ENCODE measurements around the gene LACTBL1. TPM values are rescaled to one million over a fixed set of nuclear protein-coding genes. Genes with fewer than 3 reads are reported as not detected.
A peak's percentile ranks its signal among the peaks of the same experiment; 100 is the strongest.
"Not testable (repeated sequence)": the region's sequence is repeated elsewhere in the genome, so short reads cannot be mapped to it uniquely, and the experiment has no call there.

Gene LACTBL1
- total RNA-seq, 2 donors from 2014 or later: not detected

DNA sequence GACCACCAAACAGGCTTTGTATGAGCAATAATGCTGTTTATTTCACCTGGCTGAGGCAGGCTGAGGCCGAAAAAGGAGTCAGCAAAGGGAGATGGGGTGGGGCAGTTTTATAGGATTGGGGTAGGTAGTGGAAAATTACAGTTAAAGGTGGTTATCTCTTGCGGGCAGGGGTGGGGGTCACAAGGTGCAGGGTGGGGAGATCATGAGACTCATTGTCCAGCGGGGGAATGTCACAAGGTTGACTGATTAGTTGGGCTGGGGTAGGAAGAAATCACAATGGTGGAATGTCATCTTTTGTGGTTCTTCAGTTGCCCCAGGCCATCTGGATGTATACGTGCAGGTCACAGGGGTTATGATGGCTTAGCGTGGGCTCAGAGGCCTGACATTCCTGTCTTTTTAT, 24.9 kb upstream of the LACTBL1 start:
- ATAC-seq (replicated peaks); H3K27me3 Mint-ChIP-seq; H3K36me3 Mint-ChIP-seq (ENCODE audit: low read depth); H3K4me3 Mint-ChIP-seq; H3K9me3 Mint-ChIP-seq; H3K4me1 Mint-ChIP-seq; H3K27ac Mint-ChIP-seq: not testable (repeated sequence)

DNA sequence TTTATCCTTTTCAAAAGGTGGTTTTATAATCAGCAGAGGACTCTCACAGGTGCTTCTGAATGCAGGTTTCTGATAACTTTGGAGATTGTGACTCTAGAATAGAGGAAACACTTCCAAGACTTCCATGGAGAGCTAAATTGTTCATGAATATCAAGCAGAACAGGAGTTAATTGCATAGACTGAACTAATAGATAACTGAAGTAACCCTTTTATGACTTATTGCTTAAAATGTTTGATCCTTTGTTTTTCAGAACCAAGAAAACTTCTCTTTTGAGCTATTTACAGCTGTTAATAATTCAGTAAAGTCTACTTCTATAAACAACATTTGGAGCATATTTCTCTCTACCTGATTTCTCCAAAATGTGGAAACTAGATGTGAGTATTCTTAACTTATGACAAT, 23.1 kb upstream of the LACTBL1 start:
- ATAC-seq (replicated peaks): no peak
- no peaks in the 10 kb centered on the region for H3K27me3 Mint-ChIP-seq
- peaks cover 3% of the 10 kb centered on the region for H3K9me3 Mint-ChIP-seq
- no peaks in the 10 kb centered on the region for H3K36me3 Mint-ChIP-seq (ENCODE audit: low read depth)
- H3K27ac Mint-ChIP-seq: no peak overlapping the region
- H3K4me3 Mint-ChIP-seq: no peak overlapping the region
- no peaks in the 10 kb centered on the region for H3K4me1 Mint-ChIP-seq

DNA sequence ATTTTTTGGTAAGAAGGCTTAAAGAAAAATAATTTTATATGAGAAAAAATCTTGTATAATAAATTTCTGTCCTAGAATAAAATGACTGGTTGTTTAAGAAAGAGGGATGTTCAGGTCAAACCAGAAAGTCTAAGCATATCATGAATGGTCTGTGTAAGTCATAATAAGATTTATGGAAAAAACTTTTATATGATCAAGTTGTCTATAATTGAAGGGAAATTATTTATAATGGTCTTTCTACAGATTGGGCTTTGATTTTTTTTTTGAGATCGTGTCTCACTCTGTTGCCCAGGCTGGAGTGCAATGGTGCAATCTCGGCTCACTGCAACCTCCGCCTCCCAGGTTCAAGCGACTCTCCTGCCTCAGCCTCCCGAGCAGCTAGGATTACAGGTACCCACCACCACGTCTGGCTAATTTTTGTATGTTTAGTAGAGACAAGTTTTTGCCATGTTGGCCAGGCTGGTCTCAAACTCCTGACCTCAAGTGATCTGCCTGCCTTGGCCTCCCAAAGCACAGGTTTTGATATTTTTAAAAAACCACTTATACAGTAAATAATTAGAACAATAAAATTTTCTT, 20.6 kb upstream of the LACTBL1 start:
- not testable (repeated sequence) for H3K4me1 Mint-ChIP-seq; H3K9me3 Mint-ChIP-seq; H3K27me3 Mint-ChIP-seq; H3K36me3 Mint-ChIP-seq (ENCODE audit: low read depth); H3K4me3 Mint-ChIP-seq; ATAC-seq (replicated peaks); H3K27ac Mint-ChIP-seq

DNA sequence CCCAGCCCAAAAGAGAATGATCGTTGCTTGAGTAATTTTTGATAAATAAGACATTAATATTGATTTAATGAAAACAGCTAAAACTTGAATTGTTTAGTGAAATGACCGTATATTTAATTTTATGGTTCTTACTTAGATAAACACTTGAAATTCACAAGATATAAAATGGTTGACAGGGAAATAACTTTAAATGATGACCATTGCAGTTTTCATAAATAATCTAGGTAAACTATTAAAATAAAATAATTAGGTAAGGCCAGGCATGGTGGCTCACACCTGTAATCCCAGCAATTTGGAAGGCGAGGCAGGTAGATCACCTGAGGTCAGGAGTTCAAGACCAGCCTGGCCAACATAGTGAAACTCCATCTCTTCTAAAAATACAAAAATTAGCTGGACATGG, 19.7 kb upstream of the LACTBL1 start:
- H3K9me3 Mint-ChIP-seq; H3K27me3 Mint-ChIP-seq; H3K27ac Mint-ChIP-seq; H3K36me3 Mint-ChIP-seq (ENCODE audit: low read depth); ATAC-seq (replicated peaks); H3K4me3 Mint-ChIP-seq; H3K4me1 Mint-ChIP-seq: not testable (repeated sequence)

DNA sequence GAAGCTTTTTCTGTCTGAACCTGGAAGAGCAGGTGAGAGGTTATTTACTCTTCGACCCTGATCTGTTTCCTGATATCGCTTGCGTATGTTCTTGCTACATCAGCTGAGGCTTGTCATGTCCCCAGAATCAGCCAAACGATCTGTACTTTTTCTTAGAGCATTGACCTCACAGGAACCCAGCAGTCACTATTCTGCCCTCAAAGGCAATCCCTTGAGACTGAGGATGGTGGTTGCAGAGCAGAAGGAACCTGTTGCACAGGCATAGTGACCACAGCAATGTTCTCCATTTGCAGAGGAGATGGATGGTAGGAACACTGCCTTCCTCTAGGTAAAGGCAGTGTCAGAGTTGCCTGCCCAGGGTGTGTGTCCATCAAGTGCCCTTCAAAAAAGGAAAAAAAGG, 11.3 kb upstream of the LACTBL1 start:
- Mint-ChIP-seq H3K4me3 (no peak overlapping the region), H3K36me3 (ENCODE audit: low read depth) (no peaks in the 10 kb centered on the region), H3K27me3 (peaks cover 8% of the 10 kb centered on the region), H3K27ac (no peak overlapping the region), H3K4me1 (no peaks in the 10 kb centered on the region), H3K9me3 (no peaks in the 10 kb centered on the region)
- ATAC-seq (replicated peaks): no peak

DNA sequence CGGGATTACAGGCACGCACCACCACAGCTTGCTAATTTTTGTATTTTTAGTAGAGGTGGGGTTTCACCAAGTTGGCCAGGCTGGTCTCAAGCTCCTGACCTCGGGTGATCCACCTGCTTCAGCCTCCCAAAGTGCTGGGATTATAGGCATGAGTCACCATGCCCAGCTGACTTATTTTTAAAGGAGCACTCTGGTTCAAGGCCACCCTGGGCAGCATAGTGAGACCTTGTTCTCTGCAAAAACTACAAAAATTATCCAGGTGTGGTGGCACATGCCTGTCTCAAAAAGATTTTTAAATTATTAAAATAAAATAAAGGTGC, 7.8 kb upstream of the LACTBL1 start:
- not testable (repeated sequence) for H3K36me3 Mint-ChIP-seq (ENCODE audit: low read depth); H3K27ac Mint-ChIP-seq; H3K4me3 Mint-ChIP-seq; H3K9me3 Mint-ChIP-seq; H3K4me1 Mint-ChIP-seq; ATAC-seq (replicated peaks)
- H3K27me3 Mint-ChIP-seq: peaks cover 17% of the 10 kb centered on the region

DNA sequence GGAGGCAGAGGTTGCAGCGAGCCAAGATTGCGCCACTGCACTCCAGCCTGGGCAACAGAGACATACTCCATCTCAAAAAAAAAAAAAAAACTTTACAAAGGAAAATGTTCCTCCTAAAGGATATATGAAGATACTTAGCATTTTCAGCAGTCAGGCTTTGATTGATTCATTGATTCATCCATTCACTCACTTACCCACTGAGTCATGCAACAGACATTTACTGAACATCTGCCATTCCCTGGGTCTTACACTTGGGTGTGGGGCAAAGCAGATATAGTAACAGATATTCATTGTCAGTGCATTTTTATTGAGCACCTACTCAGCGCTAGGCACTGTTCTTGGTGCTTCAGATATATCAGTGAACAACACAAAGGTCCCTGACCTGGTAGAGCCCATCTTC, 5.6 kb upstream of the LACTBL1 start:
- no peaks in the 10 kb centered on the region for H3K9me3 Mint-ChIP-seq
- H3K27ac Mint-ChIP-seq: no peak overlapping the region
- H3K4me1 Mint-ChIP-seq: no peaks in the 10 kb centered on the region
- no peak overlapping the region for H3K4me3 Mint-ChIP-seq
- ATAC-seq (replicated peaks): no peak
- H3K27me3 Mint-ChIP-seq: peaks cover 27% of the 10 kb centered on the region
- H3K36me3 Mint-ChIP-seq (ENCODE audit: low read depth): no peaks in the 10 kb centered on the region

DNA sequence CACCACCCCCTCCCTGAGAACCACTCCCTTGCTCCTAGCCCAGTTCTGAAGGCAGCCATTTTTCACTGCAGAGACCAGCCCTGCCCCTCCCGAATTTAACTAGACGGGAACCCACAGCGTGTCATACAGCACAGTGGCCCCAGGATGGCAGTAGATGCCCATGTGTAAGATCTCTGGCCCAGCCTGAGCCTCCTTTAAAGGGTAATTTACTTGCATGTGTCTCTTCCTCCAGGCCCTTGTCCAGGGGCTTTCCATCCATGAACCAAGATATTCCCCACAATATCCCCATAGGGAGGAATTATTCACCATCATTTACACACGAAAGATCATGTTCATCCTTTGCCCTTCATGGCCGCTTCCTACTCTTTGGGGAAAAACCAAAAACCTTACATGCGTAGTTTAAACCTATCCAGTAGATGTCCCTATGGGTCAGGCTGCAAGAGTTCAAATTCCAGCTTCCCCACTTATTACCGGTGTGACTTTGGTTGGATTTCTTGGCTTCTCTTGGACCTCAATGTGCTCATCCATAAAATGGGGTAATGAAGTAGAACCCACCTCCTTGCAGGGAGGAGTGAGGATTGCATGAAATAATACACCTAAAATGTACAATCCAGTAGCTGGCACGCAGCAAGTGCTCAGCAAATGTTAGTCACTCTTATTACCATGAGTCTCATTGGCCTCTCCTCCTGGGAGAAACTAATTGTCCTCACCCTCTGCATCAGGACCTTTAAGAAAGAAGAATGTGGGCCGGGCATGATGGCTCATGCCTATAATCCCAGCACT, 4.0 kb upstream of the LACTBL1 start:
- Mint-ChIP-seq H3K27me3 (peaks cover 33% of the 10 kb centered on the region), H3K4me3 (no peak overlapping the region), H3K36me3 (ENCODE audit: low read depth) (no peaks in the 10 kb centered on the region), H3K9me3 (no peaks in the 10 kb centered on the region), H3K27ac (no peak overlapping the region), H3K4me1 (no peaks in the 10 kb centered on the region)
- ATAC-seq (replicated peaks): peak; percentile 70

DNA sequence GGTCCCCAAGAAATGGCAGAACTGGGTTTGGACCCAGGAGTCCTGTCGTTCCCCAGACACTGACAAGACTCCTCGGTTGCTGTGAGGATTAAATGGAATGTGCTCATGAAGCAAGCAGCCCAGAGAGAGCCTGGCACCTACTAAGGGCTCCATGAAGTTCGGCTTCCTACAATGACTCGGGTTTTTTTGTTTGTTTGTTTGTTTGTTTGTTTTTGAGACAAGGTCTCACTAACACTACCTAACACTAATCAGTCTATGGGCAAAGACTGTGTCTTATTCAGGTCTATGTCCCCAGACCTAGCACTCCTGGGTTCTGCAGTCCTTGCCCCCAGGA, 3.4 kb upstream of the LACTBL1 start:
- Mint-ChIP-seq H3K27ac (no peak overlapping the region), H3K27me3 (peaks cover 36% of the 10 kb centered on the region), H3K9me3 (no peaks in the 10 kb centered on the region), H3K4me3 (no peak overlapping the region), H3K4me1 (no peaks in the 10 kb centered on the region), H3K36me3 (ENCODE audit: low read depth) (no peaks in the 10 kb centered on the region)
- no peak for ATAC-seq (replicated peaks)

DNA sequence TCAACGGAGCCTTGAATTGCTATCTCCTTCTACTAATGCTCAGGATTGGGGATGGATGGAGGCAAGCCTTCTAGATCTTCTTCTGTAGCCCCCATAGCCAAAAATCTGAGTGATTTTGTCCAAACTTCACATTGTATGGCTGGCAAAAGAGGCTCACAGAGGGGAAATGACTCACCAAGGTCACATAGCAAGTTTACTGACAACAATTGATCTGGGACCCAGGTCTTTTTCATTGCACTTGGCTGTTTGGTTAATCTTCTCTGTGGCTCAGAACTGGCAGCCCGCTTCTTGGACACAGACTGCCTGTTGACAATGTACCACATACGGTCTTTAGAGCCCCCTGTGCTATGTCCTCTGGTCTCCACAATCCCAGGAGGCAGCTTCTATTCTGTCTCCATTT, 3.0 kb upstream of the LACTBL1 start:
- Mint-ChIP-seq H3K27ac (no peak overlapping the region), H3K4me1 (no peaks in the 10 kb centered on the region), H3K9me3 (no peaks in the 10 kb centered on the region), H3K4me3 (no peak overlapping the region), H3K27me3 (peaks cover 36% of the 10 kb centered on the region), H3K36me3 (ENCODE audit: low read depth) (no peaks in the 10 kb centered on the region)
- no peak for ATAC-seq (replicated peaks)

DNA sequence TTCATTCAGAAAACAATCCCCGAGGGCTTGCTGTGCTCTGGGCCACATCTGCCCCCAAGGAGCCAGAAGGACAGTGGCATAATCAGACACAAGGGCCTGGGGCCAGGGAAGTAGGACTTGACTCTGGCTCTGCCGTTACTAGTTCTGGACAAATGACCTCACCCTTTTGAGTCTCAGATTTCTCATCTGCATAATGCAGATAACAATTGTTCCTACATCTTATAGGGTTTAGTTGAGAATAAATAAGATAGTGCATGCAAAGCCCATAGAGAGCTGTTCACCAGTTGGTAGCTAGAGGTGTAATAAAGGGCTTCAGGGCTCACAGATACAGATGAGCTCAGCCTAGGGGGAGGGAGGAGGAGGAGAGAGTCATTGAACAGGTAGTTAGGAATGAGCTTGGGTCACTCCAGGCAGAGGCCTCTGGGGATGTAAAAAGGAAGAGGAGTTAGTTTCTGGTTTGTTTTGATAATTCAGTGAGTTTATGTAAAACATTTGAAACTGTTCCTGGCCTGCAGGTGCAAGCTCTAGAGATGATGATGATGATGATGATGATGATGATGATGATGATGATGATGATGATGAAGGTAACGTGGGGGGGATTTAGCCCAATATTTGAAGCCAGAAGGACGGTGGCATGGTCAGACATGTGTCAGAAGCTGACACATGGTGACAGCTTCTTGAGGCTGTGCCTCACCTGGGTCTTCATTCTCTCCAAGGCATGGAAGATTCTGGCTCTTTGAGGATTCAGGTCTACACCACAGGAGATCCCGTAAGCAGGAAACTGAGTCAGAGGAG, 858 bp downstream of the LACTBL1 start:
- Mint-ChIP-seq H3K27ac (no peak overlapping the region), H3K4me3 (no peak overlapping the region), H3K36me3 (ENCODE audit: low read depth) (no peaks in the 10 kb centered on the region), H3K27me3 (peaks cover 56% of the 10 kb centered on the region), H3K9me3 (no peaks in the 10 kb centered on the region), H3K4me1 (no peaks in the 10 kb centered on the region)
- no peak for ATAC-seq (replicated peaks)

DNA sequence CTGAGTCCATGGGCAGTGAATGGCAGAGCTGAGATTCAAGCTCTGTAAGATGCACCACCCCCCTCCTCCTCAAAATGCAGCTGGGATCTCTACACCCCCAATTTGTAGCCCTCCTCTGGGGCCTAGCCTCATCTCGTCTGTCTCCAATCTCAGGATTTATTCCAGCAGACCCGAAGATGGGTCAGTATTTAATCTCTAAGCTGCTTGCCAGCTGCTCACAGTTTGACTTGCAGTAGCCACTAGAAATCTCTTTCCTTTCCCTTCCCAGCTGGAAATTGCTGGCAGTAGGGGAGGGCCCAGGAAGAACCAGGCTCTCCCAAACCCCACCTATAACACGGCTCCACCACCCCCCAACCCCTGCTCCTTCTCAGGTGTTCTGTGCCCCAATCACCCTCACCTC, 1.5 kb downstream of the LACTBL1 start:
- no peak overlapping the region for H3K4me3 Mint-ChIP-seq

DNA sequence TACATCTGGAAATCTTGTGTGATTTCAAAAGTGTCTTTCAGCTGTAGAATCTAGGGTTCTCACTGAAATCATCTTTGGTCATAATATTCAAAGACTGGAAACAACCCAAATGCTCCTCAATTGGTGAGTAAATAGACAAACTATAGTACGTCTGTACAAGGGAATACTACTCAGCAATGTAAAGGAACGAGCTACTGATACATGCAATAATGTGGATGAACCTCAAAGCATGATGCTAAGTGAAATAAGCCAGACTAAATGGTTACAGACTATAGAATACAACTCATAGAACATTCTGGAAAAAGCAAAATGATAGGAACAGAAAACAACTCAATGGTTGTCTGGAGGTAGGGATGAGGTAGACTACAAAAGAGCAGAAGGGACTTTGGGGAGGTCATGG, 2.6 kb downstream of the LACTBL1 start:
- H3K4me3 Mint-ChIP-seq: no peak overlapping the region
- no peaks in the 10 kb centered on the region for H3K9me3 Mint-ChIP-seq
- no peak overlapping the region for H3K27ac Mint-ChIP-seq
- ATAC-seq (replicated peaks): no peak
- no peaks in the 10 kb centered on the region for H3K36me3 Mint-ChIP-seq (ENCODE audit: low read depth)
- H3K27me3 Mint-ChIP-seq: peaks cover 48% of the 10 kb centered on the region
- H3K4me1 Mint-ChIP-seq: no peaks in the 10 kb centered on the region

More for the DNA sequence above, 1.5 kb downstream of the LACTBL1 start:
- Mint-ChIP-seq H3K27me3 (peaks cover 55% of the 10 kb centered on the region), H3K27ac (no peak overlapping the region), H3K9me3 (no peaks in the 10 kb centered on the region), H3K4me1 (no peaks in the 10 kb centered on the region), H3K36me3 (ENCODE audit: low read depth) (no peaks in the 10 kb centered on the region)
- ATAC-seq (replicated peaks): no peak

DNA sequence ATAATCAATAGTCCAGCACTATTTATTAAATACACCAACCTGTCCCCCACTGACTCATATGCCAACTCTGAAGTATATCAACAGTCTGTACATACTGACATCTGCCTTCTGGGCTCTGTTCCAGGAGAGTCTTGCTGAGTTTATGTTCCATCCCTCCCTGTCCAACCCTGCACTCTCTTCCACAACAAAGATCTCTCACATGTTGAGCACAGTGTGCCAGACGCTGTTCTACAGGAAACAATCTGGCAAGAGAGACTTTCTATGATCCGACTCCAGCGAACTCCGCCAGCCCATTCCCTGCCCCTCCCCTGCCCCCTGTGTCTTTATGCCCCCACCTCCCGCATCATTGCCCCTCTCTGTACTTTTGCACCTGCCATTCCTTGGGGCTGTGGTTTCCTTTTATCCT, 3.4 kb downstream of the LACTBL1 start:
- Mint-ChIP-seq H3K4me3 (no peak overlapping the region), H3K36me3 (ENCODE audit: low read depth) (no peaks in the 10 kb centered on the region), H3K27ac (no peak overlapping the region), H3K9me3 (no peaks in the 10 kb centered on the region), H3K27me3 (peaks cover 44% of the 10 kb centered on the region), H3K4me1 (no peaks in the 10 kb centered on the region)
- ATAC-seq (replicated peaks): no peak

DNA sequence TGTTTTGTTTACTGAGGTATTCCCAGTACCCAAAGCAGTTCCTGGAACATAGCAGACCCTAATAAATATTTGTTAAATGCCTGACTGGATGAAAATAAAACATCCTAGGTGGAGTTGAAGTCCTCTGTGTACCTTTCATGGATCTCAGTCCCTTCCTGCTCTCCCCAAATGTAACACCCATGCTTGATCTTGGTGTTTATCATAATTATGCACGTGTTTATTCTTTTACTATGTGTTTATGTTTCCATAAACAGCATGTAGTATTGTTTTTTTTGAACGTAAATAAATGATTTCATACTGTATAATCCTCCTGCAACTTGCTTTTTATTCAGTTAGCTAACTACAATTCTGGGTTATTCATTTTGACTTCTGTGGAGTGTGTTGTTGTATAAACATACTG, 4.8 kb downstream of the LACTBL1 start:
- no peak for ATAC-seq (replicated peaks)
- no peak overlapping the region for H3K27ac Mint-ChIP-seq
- no peaks in the 10 kb centered on the region for H3K9me3 Mint-ChIP-seq
- no peaks in the 10 kb centered on the region for H3K36me3 Mint-ChIP-seq (ENCODE audit: low read depth)
- H3K4me1 Mint-ChIP-seq: no peaks in the 10 kb centered on the region
- peaks cover 41% of the 10 kb centered on the region for H3K27me3 Mint-ChIP-seq
- no peak overlapping the region for H3K4me3 Mint-ChIP-seq
